ENCODE results near the gene HK3.

The HK3 gene

GRCh38 chr5:176862330-176862995 lies 36.7 kb downstream of the HK3 start:
- DNase-seq (ENCODE audit: insufficient read length, low spot score) = no peak
- FAIRE-seq = no peak
- TF ChIP-seq POLR2A (IDR thresholded peaks at IDR 0.05; ENCODE audit: low read depth, low read length) = no peak

DNA sequence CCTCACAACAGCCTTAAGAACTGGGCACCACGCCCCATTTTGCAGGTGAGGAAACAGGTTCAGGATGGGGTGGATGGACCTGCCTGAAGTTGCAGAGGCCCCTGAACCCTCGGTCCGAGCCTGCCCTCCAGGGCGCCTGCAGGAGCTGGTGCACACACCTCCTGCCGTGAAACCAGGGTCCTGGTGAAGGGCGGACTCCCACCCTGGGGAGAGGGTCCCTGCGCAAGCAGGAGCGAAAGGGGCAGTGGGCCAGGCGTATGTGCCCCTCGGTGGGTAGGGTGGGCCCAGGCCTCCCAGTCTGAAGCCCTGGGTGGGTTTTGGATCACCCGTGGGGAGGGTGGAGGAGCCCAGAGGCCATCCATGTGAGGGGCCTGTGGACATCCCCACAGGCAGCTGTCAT lies 37.9 kb downstream of the HK3 start:
- no peak for TF ChIP-seq POLR2A (IDR thresholded peaks at IDR 0.05; ENCODE audit: low read depth, low read length)
- FAIRE-seq = no peak
- no peak for DNase-seq (ENCODE audit: insufficient read length, low spot score)

GRCh38 chr5:176860381-176860780 lies 38.8 kb downstream of the HK3 start:
- no peak for FAIRE-seq
- DNase-seq (ENCODE audit: insufficient read length, low spot score) = no peak
- TF ChIP-seq POLR2A (IDR thresholded peaks at IDR 0.05; ENCODE audit: low read depth, low read length) = no peak

- DNase-seq (ENCODE audit: insufficient read length, low spot score) (no peak), FAIRE-seq (no peak)
- TF ChIP-seq POLR2A (IDR thresholded peaks at IDR 0.05; ENCODE audit: low read depth, low read length) = no peak
Observed at GRCh38 chr5:176859916-176860315, 39.2 kb downstream of the HK3 start.

DNA sequence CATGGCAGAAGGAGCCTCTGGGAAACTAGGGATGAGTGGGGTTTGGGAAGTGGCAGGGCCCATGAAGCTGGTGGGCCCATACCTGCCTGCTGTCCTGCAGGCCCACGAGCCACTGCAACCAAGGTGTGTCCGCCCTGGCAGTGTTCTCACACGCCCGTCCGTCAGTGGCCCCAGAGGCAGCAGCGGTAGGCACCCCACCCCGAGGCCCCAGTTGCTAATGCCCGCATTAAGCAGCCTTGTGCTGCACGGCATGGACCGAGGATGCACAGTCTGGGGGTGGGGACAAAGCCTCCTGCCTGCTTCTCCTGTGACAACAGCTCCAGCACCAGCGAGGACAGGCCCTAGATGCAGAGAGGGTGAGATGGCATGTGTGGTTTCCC lies 41.3 kb downstream of the HK3 start:
- DNase-seq (ENCODE audit: insufficient read length, low spot score) (no peak), FAIRE-seq (no peak)
- no peak for TF ChIP-seq POLR2A (IDR thresholded peaks at IDR 0.05; ENCODE audit: low read depth, low read length)

DNA sequence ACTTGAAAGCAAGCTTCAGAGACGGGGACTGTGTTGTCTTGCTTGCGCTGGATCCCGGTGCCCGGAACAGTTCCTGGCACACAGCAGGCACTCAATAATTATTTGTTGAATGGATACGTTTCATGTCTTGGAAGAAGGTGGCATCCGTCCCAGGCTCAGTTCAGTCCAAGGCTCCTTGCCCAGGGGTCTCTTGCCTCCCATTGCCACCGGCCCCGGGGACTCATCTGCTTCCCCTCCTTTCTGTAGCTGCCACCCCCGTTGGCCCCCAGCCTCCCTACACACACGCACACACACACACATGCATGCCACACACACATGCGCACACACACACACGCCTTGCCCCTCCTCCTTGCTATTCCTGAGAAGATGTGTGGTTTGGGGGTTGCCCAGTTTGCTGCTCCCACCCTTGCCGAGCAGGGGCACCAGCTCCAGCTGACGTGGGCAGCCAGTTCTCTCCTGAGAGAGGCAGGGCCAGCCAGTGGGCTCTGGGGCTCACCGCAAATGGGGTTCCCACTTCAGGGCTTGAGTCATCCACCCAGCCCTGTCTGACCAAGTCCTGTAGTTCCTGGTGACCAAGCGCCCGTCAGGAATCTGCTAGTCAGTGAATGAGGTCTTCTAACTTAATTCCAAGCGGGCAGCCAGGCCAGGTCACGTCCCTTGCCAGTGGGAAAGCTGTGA lies 41.8 kb downstream of the HK3 start:
- DNase-seq (ENCODE audit: insufficient read length, low spot score) = no peak

DNA sequence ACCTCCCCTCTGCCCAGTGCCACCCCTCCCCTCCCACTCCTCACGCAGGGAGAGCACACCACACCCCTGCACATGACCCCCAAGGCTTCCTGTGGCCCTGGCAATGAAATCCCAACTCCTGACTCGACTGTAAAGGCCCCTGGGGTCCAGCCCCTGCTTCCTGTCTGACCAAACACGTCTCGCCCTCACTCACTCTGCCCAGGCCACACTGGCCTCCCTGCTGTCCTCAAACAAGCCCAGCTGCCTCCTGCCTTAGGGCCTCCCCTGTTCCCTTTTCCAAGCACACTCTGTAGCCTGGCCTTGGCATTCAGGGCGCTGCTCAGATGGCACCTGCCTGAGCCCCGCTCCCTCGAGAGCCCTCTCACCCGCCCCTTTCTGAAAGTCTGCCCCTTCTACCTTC lies 42.4 kb downstream of the HK3 start:
- TF ChIP-seq POLR2A (IDR thresholded peaks at IDR 0.05; ENCODE audit: low read depth, low read length) = no peak
- no peak for DNase-seq (ENCODE audit: insufficient read length, low spot score)
- FAIRE-seq = no peak

More for the DNA sequence above, 41.8 kb downstream of the HK3 start:
- no peak for FAIRE-seq
- no peak for TF ChIP-seq POLR2A (IDR thresholded peaks at IDR 0.05; ENCODE audit: low read depth, low read length)

DNA sequence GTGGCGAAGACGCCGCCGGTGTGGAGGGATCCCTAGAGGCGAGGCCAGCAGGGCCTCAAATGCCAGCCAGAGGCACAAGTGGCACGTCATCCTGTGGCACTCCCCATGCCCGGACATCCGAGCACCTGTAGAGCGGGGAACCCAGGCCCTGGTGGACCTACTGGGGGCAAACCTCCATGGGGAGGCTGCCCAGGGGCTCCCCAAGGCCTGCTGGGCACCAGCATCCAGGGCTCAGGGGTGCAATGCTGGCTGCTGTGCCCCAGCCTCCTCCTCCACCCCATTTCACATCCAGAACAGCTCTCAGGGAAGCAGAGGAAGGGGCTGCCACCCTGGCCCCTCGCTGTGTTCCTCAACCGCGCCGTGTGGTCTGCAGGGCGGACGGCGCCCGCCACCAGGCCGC lies 43.5 kb downstream of the HK3 start:
- TF ChIP-seq POLR2A (IDR thresholded peaks at IDR 0.05; ENCODE audit: low read depth, low read length) = no peak
- FAIRE-seq (no peak), DNase-seq (ENCODE audit: insufficient read length, low spot score) (no peak)

GRCh38 chr5:176854164-176854563 lies 45.0 kb downstream of the HK3 start:
- no peak for TF ChIP-seq POLR2A (IDR thresholded peaks at IDR 0.05; ENCODE audit: low read depth, low read length)
- DNase-seq (ENCODE audit: insufficient read length, low spot score) = no peak
- no peak for FAIRE-seq

DNA sequence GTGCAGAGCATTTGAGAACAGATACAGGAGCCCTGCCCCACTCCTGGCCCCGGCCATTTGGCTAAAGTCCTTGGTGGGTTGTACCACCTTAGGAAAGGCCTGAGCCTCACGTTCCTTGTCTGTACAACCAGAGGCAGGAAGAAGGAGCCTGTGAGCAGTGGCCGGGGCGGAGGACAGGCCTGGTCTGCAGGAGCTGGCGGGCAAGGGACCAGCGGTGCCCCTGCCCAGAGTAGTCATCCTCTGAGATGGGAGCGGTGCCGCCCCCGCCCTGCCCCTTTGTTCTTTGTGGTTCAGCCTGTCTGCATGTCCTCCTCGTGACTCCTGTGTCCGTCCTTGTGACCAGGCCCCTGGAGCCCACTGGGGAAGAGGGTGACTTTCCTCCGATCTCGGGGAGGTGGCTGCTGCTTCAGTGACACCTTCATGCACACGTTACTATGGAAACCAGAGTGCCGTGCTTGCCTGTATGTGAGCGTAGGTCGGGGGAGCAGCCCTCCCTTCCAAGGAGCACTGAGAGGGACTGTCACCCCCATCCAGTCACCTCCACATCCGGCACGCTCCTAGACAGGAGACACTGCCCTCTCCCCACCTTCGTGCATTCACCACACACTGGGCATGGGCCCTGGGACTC lies 45.9 kb downstream of the HK3 start:
- FAIRE-seq = no peak

DNA sequence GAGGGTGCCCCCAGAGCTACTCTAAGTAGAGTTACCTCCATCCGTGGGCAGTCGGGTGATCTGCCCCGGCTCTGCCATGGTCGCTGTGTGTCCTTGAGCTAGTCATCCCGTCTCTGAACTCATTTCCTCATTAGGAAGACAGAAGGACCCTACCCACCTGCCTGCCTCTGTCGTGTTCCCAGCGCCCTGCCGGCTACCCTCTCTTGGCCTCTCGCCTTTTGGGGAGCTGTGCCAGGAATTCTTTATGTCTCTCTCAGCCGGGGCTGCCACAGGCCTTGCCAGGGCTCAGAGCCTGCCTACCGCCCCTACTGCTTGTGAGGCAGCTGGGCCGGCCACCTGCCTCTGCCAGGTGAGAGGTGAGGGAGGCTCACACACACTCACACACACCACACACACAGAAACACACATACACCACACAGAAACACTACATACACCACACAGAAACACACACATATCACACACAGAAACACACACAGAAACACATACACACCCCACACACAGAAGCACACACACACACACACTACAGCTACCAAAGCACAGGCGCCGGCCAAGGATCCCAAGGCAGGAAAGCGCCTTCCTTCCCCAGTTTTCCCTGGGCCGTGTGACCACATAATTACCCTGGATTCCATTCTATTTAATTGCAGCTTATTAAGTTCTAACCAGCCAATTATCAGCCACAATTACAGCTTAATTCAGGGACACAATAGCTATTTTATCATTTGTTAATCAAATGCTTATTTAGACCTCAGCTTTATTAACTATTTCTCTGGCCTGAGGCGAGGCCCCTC lies 47.1 kb downstream of the HK3 start:
- DNase-seq (ENCODE audit: insufficient read length, low spot score) = no peak
- FAIRE-seq = no peak
- no peak for TF ChIP-seq POLR2A (IDR thresholded peaks at IDR 0.05; ENCODE audit: low read depth, low read length)

More for the DNA sequence above, 45.9 kb downstream of the HK3 start:
- TF ChIP-seq POLR2A (IDR thresholded peaks at IDR 0.05; ENCODE audit: low read depth, low read length) = no peak
- DNase-seq (ENCODE audit: insufficient read length, low spot score) = no peak

- no peak for TF ChIP-seq POLR2A (IDR thresholded peaks at IDR 0.05; ENCODE audit: low read depth, low read length)
- FAIRE-seq (no peak), DNase-seq (ENCODE audit: insufficient read length, low spot score) (no peak)
Observed at GRCh38 chr5:176851380-176851779, 47.8 kb downstream of the HK3 start.

DNA sequence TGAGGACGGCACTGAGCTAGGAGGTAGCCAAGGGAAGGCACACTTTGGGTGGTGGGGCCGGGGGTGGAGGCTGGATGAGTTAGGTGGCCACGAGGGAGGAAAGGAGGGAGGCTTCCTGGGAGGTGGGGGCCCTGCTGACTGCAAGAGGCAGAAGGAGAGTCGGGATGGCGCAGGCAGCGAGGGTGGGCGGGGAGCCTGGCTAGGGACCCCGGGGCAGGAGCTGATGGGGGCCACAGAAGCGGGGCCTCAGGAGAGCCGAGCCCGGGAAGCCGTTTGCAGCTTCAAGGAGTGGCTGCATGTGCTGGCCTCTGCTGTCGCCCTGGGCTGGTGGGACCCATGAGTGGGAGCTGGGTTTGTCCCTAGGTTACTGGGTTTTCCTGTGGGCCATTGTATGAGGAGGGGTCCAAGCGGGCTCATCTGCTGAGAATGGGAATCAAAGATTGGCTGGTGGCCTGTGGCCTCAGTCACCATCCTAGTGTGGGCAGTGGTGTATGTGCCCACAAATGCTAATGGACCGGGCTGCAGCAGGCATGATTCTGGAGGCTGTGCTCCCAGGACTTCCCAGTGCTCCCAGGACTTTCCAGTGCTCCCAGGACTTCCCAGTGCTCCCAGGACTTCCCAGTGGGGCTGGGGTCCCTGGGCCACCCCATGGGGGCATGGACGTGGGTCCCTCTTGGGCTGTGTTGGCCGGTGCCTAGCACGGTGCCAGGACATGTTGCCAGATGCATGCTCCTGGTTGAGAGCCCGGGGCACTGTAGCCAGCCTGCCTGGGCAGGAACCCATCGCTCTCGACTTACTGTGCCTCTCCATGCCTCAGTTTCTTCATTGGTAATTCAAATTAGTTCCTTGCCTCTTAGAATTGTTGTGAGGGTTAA lies 48.5 kb downstream of the HK3 start:
- FAIRE-seq (no peak), DNase-seq (ENCODE audit: insufficient read length, low spot score) (no peak)
- no peak for TF ChIP-seq POLR2A (IDR thresholded peaks at IDR 0.05; ENCODE audit: low read depth, low read length)

All from H54 (cell line).